GM18858 (cell line): ENCODE data around the gene ERBIN.
"Not testable (repeated sequence)": the region's sequence is repeated elsewhere in the genome, so short reads cannot be mapped to it uniquely, and the experiment has no call there.

Experiments
- ATAC-seq: cut with Tn5 transposase; IDR thresholded peaks from one replicate; pipeline ENCODE4 v1.9.1; 2021; ENCODE audit not compliant: unreplicated experiment

The ERBIN gene

GRCh38 chr5:65955746-65956145 is 29.4 kb downstream of the ERBIN start:
- ATAC-seq: no peak

GRCh38 chr5:65957703-65958102 is 31.3 kb downstream of the ERBIN start:
- not testable (repeated sequence) for ATAC-seq

DNA sequence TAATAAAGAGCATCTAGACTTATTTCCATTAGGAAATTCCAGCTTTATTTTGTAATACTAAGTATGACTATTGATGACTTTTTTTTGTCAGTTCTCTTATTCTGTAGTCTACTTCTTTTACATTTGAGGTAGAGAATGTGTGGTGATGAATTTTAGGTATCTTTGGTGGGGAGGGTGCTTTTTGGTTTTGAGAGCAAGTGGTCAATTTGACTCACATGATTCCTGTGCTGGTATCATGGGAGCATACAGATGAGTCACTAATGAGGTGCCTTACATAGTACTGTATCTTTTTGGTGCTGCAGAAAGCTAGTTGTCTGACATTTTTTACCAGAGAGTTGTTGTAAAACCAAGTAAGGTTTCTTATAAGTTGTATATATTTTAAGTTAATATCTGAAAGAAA is 35.3 kb downstream of the ERBIN start:
- peak; percentile 94 for ATAC-seq

DNA sequence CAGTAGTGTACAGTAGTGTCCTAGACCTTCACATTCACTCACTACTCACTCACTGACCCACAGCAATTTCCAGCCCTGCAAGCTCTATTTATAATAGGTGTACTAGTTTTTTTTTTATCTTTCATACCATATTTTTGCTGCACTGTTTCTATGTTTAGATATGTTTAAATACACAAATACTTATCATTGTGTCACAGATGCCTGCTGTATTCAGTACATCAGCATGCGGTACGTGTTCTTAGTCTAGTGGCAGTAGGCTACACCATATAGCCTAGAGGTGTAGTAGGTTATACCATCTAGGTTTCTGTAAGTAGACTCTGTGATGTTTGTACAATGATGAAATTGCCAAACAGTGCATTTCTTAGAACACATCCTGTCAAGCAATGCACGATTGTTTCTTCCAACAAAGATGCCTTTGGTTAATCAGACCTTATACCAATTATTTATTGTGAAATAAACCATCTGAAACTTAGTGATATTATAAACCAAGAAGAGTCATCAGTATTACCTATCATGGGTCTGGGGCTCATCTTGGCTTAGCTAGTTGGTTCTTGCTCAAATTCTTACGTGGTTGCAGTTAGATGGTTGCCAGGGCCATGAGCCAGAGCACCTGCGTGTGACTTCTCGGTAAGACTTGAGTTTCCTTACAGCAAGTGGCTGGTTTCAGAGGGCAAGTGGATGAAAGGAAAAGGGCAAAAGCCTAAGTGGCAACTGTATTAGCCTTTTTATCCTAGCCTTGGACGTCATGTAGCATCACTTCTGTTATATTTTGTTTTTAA is 41.1 kb downstream of the ERBIN start:
- no peak for ATAC-seq

DNA sequence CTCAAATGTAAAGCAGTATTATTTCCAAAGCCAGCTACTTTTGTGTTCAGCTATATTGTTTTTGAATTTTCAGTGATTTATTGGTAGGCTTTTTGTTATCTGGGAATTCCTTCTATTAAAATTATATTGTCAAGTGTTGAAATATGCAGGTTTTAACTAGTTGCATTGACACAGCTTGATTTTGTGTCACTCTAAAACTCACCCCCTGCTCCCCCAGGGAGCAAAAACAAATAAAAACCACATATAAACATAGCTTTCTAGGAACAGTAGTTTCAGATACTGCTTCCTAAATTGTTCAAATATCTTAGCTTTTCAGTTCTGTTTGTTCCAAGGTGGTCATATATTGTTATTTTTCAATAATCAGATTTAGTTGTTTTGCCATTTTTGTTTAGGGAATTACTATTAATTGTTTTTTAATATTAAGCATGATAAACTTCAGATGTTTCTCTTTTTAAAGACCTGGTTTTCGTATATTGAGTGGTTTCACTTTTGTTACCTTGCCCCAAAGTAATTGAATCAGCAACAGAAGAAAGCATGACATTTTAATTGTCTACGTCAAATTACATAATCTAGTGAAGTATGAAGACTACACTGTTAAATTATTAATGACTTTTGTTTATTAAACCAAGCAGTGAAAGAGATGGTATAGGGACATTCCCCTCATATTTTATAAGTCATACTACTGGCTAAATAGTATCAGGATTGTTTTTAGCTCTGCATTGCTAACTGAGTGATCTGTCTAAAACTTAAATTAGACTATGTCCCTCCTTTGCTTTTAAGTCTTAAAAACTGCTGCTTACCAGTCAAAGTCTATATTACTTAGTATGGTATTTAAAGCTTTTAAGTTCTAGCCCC is 43.4 kb downstream of the ERBIN start:
- ATAC-seq: no peak

DNA sequence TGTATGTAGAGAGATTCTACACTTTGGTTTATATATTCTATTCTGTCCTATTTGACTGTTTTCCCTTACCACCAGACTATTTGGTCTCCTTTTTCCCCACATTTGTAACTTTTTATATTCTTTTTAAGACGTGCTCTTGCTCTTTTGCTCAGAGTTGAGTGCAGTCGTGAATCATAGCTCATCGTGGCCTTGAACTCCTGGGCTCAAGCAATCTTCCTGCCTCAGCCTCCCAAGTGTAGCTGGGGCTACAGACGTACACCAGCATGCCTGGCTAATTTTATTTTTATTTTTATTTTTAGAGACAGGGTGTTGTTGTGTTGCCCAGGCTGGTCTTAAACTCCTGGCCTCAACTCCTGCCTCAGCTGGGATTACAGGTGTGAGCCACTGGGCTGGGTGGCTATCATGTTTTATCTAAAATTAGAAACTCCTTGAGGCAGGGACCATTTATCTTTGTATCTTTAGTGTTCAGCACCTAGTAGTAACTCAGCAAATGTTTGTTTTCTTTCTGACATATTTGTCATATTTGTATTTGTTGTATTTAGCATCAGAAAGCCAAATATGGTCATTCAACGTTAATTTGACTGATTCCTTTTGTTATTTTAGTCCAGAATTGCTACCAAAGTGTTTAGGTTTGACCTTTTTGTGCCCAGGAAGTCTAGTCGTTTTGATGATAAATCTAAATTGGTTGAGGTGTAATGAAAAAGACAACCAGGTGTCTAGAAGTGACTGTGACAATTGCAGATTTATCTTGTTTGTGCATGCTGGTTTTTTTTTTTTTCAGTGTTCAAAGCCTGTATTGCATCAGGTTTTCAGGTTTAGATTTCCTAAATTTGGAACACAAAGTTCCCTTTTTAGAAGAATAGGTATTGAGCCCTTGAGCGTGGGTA is 44.3 kb downstream of the ERBIN start:
- ATAC-seq: no peak

- ATAC-seq: no peak
Measured at GRCh38 chr5:65971643-65972042, 45.3 kb downstream of the ERBIN start.

- ATAC-seq: not testable (repeated sequence)
Measured at GRCh38 chr5:65972896-65973295, 46.5 kb downstream of the ERBIN start.

DNA sequence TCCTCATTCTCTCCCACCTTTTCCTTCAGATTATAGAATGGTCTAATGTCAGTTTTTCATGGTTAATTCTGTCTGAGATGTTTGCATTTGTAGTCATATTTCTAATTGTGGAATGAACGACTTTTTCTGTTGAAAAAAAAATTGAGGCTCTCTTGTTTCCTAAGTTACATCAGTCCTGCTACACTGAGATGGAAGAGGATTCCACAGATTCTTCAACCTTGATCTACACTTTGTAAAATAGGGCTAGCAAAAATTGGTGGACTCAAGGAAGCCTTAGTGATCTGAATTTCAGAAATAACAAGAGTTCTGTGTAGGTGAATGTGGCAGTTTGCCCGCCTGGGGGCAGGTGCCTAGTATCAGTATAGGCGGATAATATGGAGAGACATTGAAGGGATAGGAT is 51.9 kb downstream of the ERBIN start:
- no peak for ATAC-seq

GRCh38 chr5:65981548-65981947 is 55.2 kb downstream of the ERBIN start:
- no peak for ATAC-seq

GRCh38 chr5:65981969-65982619 is 55.7 kb downstream of the ERBIN start:
- ATAC-seq: no peak

DNA sequence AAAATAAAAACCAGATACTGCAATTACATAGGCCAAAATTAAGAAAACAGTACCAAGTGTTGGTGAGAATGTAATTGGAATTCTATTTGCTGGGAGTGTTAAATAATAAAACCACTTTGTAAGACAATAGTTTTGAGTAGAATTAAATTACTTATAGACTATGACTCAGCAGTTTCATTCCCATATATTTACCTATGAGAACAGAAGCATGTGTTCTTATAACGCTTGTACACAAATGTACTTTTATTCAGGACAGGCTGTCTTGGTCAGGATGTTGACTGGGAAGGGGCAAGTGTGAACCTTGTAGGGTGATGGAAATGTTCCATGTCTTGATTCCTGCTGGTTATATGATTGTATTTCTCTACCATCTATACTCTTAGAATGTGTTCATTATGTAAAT is 56.3 kb downstream of the ERBIN start:
- no peak for ATAC-seq

GRCh38 chr5:65984098-65984885 is 57.9 kb downstream of the ERBIN start:
- ATAC-seq: no peak

DNA sequence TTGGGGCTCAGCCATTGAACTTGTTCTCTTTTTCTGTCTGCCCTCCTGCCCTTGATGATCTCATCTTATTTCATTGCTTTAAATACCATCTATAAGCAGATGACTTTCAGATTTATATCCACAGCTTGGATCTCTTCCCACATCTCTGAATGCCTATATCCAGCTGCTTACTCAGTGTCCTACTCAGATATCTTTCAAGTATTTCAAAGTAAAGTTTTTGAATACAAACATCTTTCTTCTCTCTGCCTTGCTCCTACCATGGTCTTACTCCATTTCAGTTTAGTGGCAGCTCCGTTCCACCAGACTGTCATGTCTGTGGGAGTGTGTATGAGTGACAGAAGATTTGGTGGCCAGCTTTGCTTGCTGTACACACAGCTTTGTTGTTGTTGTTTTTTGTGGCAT is 59.7 kb downstream of the ERBIN start:
- ATAC-seq: no peak

GRCh38 chr5:65986796-65987195 is 60.4 kb downstream of the ERBIN start:
- no peak for ATAC-seq

- no peak for ATAC-seq
Measured at GRCh38 chr5:65987982-65988381, 61.6 kb downstream of the ERBIN start.

DNA sequence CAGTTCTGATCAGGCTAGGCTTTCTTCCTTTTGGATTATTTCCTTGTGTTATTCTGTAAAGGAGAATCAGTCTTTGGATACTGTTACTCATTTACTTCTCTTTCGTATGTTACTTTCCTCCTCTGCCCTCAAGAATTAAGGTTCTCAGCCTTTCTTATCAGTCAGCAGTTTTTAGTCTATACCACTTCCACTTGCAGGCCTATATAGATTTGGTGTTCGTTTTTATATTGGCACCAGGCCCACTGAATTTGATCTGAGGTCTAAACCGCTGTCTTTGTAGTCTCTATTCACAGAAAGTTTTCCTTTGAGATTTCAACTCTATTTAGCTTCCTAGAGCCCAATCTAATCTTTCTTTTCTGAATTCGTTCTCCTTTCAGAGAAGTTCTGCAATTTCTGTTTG is 62.8 kb downstream of the ERBIN start:
- ATAC-seq: no peak

DNA sequence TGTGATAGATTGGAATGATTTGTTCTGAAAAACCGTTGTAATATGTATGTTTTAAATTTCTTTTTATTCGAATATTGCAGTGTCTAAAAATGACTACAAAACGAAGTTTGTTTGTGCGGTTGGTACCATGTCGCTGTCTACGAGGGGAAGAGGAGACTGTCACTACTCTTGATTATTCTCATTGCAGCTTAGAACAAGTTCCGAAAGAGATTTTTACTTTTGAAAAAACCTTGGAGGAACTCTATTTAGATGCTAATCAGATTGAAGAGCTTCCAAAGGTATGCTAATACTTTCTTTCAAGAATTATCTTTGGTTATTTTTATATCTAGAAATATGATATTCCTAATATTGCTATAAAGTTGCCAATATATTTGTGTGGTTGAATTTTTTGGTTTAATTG is 66.3 kb downstream of the ERBIN start:
- ATAC-seq: no peak

- ATAC-seq: no peak
Measured at GRCh38 chr5:65994117-65994786, 67.9 kb downstream of the ERBIN start.
